ENCODE measurements around the gene GPR35.

Gene GPR35

DNA sequence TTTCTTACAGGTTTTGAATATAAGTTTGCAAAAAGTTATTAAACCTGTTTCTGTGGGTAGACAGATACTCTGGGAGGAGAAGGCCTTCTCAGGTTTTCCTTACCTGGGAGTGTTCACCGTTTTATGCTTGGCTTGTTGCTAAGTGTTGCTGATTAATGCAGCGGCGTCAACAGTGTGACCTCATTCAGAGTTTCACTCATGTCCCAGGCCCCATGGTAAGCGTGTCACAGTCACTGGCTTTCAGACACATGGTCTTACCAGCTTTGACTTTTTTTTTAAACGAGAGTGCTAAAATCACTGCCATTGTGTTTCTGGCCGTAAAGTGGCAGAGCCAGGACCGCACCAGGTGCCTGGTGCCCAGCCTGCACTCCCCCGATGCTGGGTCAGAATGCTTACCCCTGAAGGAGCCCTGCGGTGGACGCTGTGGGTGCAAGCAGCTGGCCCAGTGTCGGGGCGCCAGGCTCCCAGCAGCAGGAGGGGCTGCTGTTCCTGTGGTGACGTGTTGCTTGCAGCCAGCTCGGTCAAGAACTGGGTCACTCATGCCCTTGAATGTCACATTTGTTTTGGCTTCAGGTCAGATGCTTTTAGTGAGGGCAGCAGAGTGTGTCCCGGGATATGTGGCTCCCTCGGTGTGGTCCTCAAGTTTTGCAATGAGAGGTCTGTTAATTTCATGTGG is 35.3 kb upstream of the GPR35 start:
- no peak for DNase-seq

DNA sequence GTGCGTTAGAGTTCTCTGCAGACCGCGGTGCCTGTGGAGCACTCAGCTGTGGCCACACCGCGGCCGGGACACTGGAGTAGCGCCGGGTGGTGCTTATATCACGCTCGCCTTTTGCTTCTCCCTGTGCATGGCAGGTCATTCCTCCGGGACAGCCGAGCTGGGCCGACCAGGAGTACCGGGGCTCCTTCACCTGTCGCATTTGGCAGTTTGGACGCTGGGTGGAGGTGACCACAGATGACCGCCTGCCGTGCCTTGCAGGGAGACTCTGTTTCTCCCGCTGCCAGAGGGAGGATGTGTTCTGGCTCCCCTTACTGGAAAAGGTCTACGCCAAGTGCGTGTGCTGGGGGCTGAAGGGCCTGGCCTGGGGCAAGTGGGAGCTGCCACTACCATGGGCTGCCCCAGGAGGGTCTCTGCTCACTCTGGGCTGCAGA is 34.6 kb upstream of the GPR35 start:
- no peak for DNase-seq

DNA sequence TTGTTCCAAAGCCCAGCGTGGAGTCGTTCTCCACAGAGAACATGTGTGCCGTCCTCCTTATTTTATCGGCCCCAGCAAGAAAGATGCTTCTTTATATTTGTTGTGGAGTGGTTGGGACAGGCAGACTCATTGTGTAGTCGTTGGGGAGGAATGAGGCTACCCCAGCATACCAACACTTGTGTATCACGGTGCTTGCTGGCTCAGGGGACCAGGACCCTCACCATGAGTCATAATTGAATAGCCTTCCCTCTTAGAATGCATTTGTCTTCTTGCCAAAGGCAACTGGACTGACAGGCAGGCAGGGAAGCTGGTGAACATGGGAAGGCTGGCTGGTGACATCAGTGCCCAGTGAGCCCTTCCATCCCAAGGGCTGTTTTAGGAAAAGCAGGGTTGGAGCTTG is 34.1 kb upstream of the GPR35 start:
- no peak for DNase-seq

DNA sequence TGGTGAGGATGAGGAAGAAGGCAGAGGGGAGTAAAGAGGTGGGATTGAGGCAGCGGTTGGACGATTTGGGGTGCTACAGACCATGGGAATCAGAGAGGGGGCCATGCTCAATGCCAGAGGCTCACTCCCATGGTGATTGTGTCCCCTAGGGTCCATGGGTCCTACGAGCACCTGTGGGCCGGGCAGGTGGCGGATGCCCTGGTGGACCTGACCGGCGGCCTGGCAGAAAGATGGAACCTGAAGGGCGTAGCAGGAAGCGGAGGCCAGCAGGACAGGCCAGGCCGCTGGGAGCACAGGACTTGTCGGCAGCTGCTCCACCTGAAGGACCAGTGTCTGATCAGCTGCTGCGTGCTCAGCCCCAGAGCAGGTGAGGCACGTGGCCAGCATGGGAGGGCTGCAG is 33.5 kb upstream of the GPR35 start:
- no peak for DNase-seq

DNA sequence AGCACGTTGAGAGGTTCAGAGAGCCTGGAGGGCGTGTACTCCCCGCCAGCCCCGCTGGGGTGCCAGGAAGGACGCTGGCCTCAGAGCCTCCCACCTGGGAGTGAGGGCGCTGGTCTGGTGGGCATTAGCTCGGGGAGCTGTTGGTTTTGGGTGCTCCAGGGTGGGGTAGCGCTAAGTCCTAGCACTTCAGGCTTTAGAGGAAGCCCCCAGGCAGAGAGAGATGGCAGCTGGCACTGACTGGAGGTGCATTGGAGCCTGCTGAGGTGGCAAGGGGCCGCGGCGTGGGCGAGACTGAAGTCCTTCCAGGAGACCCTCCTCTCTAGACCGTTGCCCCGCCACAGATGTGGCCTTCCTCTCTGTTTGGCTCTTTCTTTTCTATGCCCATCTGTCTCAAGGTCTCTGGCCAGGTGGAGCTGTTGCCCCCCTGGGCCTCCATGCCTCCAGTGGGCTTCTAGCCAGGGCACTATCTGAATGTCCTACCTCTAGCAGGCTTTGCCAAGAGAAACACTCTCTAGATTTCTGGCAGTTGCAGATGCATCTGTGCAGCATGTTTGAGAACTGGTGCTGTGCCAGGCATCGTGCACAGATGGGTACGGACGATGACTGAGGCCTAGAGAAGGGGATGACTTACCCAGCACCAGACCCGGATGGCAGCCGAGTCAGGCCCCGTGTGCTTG is 32.1 kb upstream of the GPR35 start:
- no peak for DNase-seq

DNA sequence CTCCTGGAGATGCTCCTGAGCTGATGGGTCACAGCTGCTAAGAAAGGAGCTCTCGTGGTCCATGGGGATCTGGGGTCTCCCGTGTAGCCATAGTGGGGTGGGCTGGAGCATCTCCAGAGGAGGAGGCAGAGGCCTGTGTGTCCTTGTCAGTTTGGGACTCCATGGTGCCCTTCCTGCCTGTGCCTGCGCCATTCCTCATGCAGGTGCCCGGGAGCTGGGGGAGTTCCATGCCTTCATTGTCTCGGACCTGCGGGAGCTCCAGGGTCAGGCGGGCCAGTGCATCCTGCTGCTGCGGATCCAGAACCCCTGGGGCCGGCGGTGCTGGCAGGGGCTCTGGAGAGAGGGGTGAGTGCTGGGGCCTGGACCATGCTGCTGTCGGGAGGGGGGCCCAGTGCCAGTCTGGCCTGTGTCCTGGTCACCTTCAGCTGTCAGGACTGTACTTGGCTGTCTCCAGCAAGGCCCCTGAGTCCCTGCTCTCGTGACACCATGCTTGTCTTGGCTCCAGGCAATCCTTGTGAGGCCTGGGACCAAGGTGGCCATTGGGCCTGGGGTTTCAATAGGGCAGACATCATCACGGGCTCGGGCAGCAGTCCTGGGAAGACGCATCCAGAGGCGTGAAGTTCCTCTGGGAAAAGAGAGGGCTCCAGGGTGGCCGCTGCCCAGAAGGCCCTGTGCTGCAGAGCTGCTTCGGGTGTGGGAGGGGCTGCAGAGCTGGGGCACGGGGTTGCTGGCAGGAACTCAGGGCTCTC is 31.4 kb upstream of the GPR35 start:
- DNase-seq: no peak

DNA sequence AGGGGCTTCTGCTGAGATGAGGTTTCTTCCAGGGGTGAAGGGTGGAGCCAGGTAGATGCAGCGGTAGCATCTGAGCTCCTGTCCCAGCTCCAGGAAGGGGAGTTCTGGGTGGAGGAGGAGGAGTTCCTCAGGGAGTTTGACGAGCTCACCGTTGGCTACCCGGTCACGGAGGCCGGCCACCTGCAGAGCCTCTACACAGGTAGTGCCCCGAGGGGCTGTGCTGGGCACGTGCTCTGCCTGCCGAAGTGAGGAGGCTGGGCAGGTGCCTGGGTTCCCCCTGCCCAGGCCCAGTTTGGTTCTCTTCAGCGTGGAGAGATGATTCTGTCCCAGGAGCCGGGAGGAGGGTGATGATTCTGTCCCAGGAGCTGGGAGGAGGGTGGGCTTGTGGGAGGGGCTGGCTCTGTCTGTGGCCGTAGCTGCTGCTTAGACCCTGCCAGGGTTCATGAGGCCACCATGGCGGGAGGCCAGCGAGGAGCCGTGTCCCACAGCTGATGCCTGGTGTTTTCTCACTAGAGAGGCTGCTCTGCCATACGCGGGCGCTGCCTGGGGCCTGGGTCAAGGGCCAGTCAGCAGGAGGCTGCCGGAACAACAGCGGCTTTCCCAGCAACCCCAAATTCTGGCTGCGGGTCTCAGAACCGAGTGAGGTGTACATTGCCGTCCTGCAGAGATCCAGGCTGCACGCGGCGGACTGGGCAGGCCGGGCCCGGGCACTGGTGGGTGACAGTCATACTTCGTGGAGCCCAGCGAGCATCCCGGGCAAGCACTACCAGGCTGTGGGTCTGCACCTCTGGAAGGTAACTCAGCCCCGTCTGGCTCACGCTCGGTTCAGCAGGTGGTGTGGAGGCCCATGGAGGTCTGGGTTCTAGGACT is 30.5 kb upstream of the GPR35 start:
- DNase-seq: no peak

DNA sequence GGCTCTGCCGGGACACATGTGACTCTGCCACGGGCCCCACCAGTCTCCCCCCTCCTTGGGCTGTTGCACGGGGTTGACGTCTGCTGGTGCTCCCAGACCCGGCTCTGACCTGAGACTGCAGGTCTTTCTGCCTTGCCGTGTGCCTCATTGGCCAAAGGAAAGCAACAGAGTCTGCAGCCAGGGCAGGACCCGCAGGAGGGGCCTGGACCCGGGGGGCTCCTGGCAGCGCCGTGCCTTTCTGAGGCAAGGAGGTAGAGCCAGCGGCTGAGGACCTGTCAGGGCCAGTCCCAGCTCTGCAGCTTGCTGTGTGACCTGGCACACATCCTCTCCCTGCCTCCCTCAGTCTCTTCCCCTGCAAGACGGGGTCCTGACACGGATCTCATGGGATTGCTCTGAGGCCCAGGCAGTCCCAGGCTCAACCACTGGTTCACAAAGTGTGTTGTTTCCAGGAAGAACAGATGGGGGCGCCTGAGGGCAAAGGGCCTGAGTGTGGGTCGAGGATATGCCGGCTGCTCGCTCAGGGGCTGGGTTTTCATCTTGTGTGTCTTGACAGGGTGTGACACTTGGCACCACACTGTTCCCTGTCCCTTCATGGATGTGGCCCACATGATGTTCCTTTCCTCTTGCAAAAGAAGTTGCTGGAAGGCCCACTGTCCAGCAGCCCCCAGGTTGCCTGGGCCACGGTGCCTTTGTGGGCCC is 29.8 kb upstream of the GPR35 start:
- no peak for DNase-seq

DNA sequence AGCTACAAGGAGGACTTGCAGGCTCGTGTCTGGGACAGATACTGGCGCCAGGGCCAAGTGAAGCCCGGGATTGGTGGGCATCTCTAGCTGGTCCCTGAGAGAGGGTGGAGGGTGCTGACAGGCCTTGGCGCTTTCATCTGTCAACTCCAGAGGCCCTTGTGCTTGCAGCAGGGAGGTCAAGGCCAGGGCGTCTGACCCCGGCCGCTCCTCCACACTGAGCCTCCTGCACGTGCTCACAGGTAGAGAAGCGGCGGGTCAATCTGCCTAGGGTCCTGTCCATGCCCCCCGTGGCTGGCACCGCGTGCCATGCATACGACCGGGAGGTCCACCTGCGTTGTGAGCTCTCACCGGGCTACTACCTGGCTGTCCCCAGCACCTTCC is 29.2 kb upstream of the GPR35 start:
- no peak for DNase-seq

DNA sequence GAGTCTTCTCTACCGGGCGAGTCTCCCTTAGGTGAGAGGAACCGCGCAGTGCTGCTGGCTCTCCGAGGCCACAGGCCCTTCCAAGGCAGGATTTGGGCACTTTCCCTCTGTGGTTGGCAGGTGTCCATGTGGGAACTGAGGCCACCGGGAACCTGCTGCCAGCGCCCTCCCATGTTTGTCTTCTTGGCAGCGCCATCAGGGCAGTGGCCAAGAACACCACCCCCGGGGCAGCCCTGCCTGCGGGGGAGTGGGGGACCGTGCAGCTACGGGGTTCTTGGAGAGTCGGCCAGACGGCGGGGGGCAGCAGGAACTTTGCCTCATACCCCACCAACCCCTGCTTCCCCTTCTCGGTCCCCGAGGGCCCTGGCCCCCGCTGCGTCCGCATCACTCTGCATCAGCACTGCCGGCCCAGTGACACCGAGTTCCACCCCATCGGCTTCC is 28.8 kb upstream of the GPR35 start:
- DNase-seq: no peak

DNA sequence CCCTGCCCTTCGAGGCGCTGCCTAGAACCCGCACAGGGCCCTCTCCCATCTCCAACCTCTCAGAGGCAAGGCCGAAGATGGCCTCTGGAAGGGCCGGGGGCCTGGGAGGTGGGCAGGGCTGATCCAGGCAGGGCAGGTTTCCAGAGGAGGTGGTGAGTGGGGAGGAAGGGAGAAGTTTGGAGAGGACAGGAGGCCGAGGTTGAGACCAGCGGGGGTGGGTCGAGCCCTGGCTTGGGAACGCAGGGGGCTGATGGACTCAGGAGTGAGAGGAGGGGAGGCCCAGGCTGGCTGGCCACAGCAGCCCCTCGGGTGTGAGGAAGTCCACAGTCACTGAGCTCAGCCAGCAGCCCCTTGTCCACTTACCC is 28.2 kb upstream of the GPR35 start:
- DNase-seq: no peak

DNA sequence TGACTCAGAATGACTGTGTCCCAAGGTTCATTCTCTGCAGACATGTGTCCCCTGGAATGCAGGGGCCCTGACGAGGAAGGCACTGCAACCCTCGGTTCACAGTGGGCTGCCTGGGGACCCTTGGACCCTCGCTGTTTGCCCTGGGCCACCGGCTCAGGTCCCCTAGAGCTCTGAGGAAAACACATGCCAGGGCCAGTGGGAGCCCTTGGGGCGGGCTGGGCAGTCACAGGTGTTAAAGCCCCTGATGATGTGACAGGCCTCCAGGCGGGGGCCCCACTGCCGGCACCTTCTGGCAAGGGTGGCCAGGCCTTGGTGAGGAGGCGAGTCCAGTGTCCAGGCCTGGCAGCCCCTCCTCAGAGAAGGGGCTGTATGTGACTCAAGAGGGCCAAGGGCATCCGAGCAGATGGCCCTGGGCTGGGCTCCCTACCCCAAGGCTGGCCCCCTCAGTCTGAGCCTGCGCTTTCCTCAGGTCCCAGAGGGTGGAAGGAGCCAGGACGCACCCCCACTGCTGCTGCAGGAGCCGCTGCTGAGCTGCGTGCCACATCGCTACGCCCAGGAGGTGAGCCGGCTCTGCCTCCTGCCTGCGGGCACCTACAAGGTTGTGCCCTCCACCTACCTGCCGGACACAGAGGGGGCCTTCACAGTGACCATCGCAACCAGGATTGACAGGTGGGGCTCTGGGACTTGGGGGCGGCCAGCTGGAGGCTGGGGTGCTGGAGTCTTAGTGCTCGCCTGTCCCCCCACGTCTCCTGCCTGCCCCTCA is 27.7 kb upstream of the GPR35 start:
- no peak for DNase-seq

DNA sequence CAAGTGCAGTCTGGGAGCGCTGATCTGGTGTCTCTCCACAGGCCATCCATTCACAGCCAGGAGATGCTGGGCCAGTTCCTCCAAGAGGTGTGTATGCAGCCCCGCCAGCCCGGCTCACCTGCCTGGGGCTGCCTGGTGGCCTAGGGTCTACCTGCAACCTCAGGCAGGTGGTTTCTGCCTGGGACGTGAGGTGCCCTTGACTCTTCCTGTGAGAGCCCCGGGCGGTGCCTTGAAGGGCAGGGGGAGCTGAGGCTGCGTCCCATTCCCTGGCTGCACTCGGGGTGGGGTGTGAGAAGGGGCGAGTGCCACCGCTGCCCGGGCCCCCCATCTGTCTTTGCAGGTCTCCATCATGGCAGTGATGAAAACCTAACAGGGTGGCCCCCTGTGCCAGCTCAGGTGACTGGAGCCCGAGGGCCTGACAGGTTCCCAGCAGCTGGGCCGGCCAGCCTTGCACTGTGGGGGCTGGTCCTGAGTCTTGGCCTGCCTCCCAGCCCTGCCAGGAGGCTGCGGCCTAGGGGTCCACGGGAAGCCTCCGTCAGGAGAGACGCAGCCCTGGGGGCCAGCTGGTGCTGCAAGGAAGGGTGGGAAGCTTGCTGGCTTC is 26.9 kb upstream of the GPR35 start:
- DNase-seq: no peak

DNA sequence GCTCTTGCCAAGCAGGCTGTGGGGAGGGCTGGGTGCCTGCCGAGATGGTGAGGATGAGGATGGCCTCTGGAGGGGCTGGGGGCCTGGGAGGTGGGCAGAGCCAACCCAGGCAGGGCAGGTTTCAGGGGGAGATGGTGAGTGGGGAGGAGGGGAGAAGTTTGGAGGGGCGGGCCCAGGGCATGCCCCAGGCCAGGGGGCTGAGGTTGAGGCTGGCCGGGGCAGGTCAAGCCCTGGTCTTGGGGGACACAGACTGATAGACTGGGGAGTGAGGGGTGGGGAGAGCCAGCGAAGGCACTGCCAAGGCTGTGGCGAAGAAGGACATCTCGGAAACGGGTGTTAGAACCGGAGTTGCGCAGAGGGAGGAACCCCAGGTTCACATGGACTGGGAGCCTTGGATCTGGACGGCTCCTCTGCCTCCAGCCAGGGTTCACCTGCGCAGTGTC is 26.1 kb upstream of the GPR35 start:
- DNase-seq: no peak

DNA sequence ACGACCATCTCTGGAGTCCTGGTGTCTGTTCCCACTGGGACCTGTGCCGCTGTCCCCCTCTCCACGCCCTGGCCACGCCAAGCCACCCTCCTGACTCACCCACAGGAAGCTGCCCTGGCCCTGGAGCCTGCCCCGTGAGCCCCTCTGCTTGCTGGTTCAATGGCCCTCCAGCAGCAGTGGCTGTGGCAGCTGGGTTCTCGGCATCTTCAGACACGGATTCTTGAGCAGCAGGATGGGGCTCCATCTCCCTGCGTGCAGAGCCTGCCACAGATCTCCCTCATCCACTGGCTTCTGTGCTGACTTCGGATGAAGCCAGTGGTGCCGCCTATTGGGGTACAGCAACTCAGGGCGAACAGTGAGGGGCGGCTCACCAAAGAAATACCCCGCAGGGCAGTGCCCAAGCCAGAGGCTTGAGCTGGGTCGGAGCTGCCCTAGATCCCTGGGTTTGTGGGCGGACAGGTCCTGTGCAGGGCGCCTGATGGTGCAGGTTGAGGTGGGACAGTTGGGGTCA is 24.8 kb upstream of the GPR35 start:
- DNase-seq: no peak

DNA sequence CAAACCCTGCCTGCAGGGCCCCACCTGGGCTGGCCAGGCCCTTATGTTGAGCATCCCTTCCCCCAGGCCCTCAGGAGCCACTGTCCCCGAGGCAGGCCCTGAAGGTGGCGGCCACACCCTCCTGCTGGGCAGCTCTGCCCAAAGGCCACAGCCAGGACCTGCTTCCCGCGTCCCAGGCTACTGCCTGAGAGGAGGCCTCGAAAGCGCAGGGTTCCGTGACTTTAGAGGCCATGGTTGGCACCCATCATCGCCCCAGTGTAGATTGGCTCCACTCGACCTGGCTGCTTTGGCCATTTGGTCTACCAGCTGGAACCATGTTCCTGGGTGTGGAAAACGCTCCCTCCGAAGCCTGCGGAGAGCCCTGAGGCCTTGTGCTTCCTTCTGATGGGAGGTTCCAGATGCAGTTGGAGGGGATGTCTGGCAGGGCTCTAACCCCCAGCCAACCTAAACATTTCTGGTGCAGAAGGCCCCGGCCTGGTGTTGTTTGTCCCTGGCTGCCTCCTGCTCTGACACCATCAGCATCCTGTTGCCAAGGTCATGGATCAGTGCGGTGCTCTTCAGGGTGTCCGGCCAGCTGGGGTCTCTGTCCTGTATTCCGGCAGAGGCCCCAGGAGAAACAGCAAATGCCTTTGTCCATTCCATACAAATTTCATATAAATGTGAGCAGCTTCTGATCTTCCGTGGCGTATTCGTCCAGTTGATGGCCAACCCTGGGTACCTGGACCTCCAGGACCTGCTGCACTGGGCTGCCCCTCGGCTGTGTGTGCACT is 24.0 kb upstream of the GPR35 start:
- no peak for DNase-seq

DNA sequence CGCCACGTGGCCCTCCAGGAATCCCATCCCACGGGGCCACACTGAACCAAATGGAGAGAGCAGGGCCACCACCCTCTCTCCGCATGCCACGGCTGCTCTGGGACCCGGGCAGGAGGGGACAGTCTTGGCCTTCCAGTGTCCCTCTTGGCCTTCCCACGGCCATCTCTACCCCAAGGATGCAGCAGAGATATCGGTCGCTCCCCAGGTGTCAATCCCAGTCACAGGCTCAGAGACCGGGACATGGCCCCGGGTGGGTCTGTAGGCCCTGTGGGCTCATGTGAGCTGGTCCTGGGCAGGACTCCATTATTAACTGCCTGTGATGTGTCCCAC is 23.5 kb upstream of the GPR35 start:
- DNase-seq: no peak

DNA sequence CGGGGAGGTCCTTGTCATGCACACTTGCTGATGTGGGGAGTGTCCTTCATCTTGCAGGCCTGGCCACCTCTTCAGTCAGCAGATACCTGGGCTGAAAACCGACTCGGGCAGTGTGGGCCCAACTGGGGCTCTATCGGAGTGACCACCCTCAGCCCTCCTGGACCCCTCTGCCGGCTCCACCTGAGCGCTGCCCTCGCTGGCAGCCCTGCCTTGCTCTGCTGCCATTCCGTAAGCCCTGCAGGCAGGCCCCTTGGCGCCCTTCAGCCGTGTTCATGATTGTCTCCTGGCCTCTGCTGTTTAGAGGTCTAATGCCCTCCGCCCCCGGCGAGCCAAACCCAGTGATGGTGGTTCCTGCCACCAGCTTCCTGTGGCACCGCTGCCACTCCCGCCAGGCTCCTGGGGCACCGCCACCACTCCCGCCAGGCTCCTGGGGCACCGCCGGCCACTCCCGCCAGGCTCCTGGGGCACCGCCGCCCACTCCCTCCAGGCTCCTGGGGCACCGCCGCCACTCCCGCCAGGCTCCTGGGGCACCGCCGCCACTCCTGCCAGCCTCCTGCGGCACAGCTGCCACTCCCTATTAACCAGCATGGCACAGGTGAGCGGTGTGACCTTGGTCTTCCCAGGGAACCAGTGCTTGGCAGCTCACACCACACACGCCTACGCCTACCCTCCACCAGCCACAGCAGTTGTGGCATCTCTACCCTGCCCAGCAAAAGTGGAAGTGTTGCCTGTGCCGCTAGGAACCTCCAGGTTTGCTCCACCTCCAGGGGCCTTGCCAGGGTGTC is 22.8 kb upstream of the GPR35 start:
- no peak for DNase-seq

DNA sequence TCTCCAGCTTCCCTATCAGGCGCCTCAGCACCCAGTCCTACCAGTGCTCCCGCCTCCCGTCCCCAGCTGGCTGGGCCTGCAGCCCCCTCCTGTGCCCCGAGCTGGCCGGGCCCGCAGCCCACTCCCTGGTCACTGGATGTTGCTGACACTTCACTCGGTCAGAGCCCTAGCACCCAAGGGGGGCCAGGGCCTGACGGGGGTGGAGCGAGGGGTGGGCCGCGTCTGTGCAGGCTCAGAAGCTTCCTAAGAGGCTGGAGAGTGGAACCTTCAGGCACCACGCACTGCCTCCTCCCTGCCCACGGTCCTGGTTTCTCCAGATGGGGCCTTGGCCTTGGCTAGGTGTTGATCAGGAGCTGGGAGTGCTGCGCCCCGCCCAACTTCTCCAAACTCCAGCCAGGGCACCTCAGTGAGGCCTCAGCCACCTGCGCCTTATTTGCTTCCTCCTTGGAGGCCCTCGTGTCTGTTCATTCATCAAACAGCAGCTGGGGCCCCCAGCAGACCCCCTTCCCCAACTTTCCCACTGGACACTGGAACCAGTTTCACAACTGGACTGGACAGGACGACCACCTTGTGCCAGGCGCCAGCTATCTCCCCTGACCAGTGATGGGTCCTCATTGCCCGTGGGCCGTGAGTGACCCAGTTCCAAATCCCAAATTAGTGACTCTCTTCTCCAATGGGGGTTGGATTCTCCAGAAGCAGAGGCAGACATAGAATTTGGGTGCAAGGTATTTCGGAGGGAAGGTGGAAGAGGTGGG is 22.0 kb upstream of the GPR35 start:
- DNase-seq: no peak
